ENCODE data around the gene SPNS2. TPM values are rescaled to one million over a fixed set of nuclear protein-coding genes. Genes with fewer than 3 reads are reported as not detected.

SPNS2 gene
- total RNA-seq, 2 experiments from 2014 or later: 0.33 to 0.53 TPM

DNA sequence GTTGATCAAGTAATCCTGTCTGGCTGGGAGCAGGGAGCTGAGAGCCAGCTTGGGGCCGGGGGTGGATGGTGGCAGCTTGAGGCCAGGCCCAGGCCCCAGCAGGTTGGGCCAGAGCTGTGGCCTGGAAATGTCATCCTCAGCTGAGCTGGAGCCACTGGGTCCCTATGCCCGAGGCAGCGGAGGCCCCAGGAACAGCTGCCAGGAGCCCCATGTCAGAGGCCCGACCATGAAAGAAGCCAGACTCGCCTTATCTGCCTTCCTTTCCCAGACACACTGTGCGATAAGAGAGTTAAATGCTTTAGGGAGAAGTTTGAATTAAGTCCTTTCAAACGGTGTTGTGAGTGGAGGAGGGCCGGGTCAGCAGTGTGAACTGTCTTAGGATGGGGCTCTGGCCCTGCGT is 89.1 kb downstream of the SPNS2 start:
- TF ChIP-seq, protein P1, sequence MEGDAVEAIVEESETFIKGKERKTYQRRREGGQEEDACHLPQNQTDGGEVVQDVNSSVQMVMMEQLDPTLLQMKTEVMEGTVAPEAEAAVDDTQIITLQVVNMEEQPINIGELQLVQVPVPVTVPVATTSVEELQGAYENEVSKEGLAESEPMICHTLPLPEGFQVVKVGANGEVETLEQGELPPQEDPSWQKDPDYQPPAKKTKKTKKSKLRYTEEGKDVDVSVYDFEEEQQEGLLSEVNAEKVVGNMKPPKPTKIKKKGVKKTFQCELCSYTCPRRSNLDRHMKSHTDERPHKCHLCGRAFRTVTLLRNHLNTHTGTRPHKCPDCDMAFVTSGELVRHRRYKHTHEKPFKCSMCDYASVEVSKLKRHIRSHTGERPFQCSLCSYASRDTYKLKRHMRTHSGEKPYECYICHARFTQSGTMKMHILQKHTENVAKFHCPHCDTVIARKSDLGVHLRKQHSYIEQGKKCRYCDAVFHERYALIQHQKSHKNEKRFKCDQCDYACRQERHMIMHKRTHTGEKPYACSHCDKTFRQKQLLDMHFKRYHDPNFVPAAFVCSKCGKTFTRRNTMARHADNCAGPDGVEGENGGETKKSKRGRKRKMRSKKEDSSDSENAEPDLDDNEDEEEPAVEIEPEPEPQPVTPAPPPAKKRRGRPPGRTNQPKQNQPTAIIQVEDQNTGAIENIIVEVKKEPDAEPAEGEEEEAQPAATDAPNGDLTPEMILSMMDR (IDR thresholded peaks at IDR 0.05): no peak
- Histone ChIP-seq H3K9me3 (ENCODE audit: control insufficient read depth in 1 of 2, insufficient read depth in 1 of 2, low read length in 2 of 2) (no peaks in the 10 kb centered on the region), H3K27me3 (ENCODE audit: control insufficient read depth in 1 of 2, insufficient read depth in 2 of 2, low read length in 2 of 2) (peaks cover 22 to 26% of the 10 kb centered on the region in 2 experiments), H3K4me1 (ENCODE audit: insufficient read depth, low read length) (peaks cover 10% of the 10 kb centered on the region), H3K36me3 (ENCODE audit: insufficient read depth, low read length) (no peaks in the 10 kb centered on the region), H3K27ac (ENCODE audit: low read depth in 1 of 2, low read length in 2 of 2) (no peak overlapping the region), H3K4me3 (ENCODE audit: low read length) (no peak overlapping the region)
- H3K4me1 Mint-ChIP-seq (ENCODE audit: low read depth): peaks cover 4% of the 10 kb centered on the region
- no peak overlapping the region for H3K4me3 Mint-ChIP-seq
- intact Hi-C loops (cut with DNase I, micrococcal nuclease): no loop called here
- POLR2A ChIA-PET: no interaction called here
- ATAC-seq (ENCODE audit: poor library complexity) (no peak), DNase-seq (no peak)
- peaks cover 39% of the 10 kb centered on the region for H3K27me3 Mint-ChIP-seq
- H3K27ac Mint-ChIP-seq: no peak overlapping the region
- CTCF ChIA-PET: no interaction called here
- no peaks in the 10 kb centered on the region for H3K36me3 Mint-ChIP-seq (ENCODE audit: low read depth)
- H3K9me3 Mint-ChIP-seq: no peaks in the 10 kb centered on the region

DNA sequence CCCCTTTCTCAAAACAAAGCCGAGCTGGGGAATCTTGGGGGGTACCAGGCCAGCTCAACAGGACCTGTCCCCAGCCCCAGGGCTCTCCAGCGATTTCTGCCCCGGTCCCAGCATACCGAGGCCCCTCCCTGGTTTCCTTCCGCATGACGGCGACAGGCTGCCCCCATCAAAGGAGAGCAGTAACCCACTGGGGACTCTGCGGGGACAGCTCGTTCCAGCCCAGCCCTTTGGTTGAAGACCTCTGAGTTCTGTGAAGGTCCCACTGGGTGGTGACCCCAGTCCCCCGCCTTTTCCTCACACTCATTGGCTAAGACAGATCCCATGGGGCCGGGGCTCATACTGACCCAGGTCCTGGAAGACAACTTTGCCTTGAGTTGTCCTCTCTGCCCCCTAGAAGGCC is 89.7 kb downstream of the SPNS2 start:
- Mint-ChIP-seq H3K27me3 (peaks cover 33% of the 10 kb centered on the region), H3K4me1 (ENCODE audit: low read depth) (peaks cover 4% of the 10 kb centered on the region), H3K27ac (no peak overlapping the region), H3K36me3 (ENCODE audit: low read depth) (no peaks in the 10 kb centered on the region), H3K4me3 (no peak overlapping the region), H3K9me3 (no peaks in the 10 kb centered on the region)
- TF ChIP-seq, protein P1 (IDR thresholded peaks at IDR 0.05): no peak
- Histone ChIP-seq H3K27me3 (ENCODE audit: control insufficient read depth in 1 of 2, insufficient read depth in 2 of 2, low read length in 2 of 2) (peaks cover 18 to 20% of the 10 kb centered on the region in 2 experiments), H3K36me3 (ENCODE audit: insufficient read depth, low read length) (no peaks in the 10 kb centered on the region), H3K4me3 (ENCODE audit: low read length) (no peak overlapping the region), H3K9me3 (ENCODE audit: control insufficient read depth in 1 of 2, insufficient read depth in 1 of 2, low read length in 2 of 2) (no peaks in the 10 kb centered on the region), H3K4me1 (ENCODE audit: insufficient read depth, low read length) (peaks cover 10% of the 10 kb centered on the region), H3K27ac (ENCODE audit: low read depth in 1 of 2, low read length in 2 of 2) (no peak overlapping the region)
- intact Hi-C loops (cut with DNase I, micrococcal nuclease): no loop called here
- DNase-seq (no peak), ATAC-seq (ENCODE audit: poor library complexity) (no peak)
- POLR2A ChIA-PET: no interaction called here
- CTCF ChIA-PET: no interaction called here

Other genes with a start within 250 kb of the SPNS2 start
- gene ANKFY1, start 234.9 kb upstream of the SPNS2 start, total RNA-seq: 10 to 100 TPM; 31.8 to 39.1 TPM
- 10 to 100 TPM; 58.5 to 58.8 TPM for gene UBE2G1, start 132.2 kb upstream of the SPNS2 start, total RNA-seq
- 1 to 10 TPM; 2.3 to 2.5 TPM for gene SPNS3, start 64.9 kb upstream of the SPNS2 start, total RNA-seq
- gene MYBBP1A, start 56.5 kb downstream of the SPNS2 start, total RNA-seq: 10 to 100 TPM; 58.0 to 58.2 TPM
- gene GGT6, start 61.7 kb downstream of the SPNS2 start, total RNA-seq: not detected
- not detected for gene SMTNL2, start 85.6 kb downstream of the SPNS2 start, total RNA-seq
- gene ALOX15, start 142.8 kb downstream of the SPNS2 start, total RNA-seq: under 1 TPM in 1 of 2 experiments, not detected in 1; 0.36 TPM
- 10 to 100 TPM; 34.1 to 37.2 TPM for gene PELP1, start 205.3 kb downstream of the SPNS2 start, total RNA-seq
- gene ARRB2, start 211.8 kb downstream of the SPNS2 start, total RNA-seq: 100 to 1,000 TPM; 210 to 220 TPM
- gene MED11, start 232.5 kb downstream of the SPNS2 start, total RNA-seq: 1 to 10 TPM; 2.3 to 3.0 TPM
- gene ZMYND15, start 241.0 kb downstream of the SPNS2 start, total RNA-seq: 1 to 10 TPM; 3.1 to 3.3 TPM
- 10 to 100 TPM; 24.8 to 25.8 TPM for gene CXCL16, start 241.0 kb downstream of the SPNS2 start, total RNA-seq

Measured in CD4-positive, alpha-beta T cell (primary cell).